ENCODE results near the gene MFSD12.
A peak's percentile ranks its signal among the peaks of the same experiment; 100 is the strongest.

Gene MFSD12

GRCh38 chr19:3557461-3558248 lies at the start of gene MFSD12:
Gene MFSD12, minus strand, starts transcription at chr19:3557586. Its CDS starts 183 bp downstream, at chr19:3557403.
- DNase-seq (ENCODE audit: low spot score) = peak; percentile 95

GRCh38 chr19:3606690-3607289 lies 49.4 kb upstream of the MFSD12 start, which contains the start of gene TBXA2R:
Gene TBXA2R, minus strand, starts transcription at chr19:3606875. Its CDS starts 6,241 bp downstream, at chr19:3600634.
- peak; percentile 36 for DNase-seq (ENCODE audit: low spot score)

DNA sequence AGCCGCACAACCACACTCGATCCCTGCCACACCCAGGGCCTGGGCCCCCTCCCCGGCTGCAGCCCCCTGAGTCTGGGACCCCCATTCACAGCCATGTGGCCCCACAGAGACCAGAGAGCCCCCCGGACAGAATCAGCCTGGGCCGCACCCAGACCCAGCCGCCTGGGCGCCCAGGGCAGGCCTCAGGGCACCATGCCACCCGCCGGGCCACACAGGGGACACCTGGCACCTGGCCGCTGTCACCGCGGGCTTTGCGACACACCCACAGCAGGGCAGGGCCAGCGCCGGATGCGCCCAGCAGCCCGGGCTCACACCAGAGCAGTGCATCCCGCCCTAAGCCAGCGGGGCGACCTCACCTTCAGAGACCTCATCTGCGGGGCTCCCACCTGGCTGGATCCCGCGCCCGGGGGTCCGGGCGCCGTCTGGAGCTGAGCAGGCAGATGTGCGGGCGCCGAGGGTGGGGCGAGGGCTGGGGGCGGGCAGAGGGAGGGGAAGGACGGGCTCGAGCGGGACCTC lies 48.8 kb upstream of the MFSD12 start:
- no peak for DNase-seq (ENCODE audit: low spot score)

DNA sequence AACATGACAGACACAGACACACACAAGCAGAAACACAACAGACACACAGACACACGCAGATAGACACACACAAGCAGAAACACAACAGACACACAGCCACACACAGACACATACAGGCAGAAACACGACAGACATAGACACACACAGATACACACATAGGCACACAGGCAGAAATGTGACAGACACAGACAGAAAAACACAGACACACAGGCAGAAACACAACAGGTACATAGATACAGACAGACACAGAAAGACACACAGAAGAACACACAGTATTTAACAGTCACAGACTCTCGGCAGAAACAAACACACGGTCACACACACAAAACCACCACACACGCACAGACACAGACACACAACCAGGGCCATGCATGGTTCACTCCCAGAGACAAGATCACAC lies 48.4 kb upstream of the MFSD12 start:
- no peak for DNase-seq (ENCODE audit: low spot score)

DNA sequence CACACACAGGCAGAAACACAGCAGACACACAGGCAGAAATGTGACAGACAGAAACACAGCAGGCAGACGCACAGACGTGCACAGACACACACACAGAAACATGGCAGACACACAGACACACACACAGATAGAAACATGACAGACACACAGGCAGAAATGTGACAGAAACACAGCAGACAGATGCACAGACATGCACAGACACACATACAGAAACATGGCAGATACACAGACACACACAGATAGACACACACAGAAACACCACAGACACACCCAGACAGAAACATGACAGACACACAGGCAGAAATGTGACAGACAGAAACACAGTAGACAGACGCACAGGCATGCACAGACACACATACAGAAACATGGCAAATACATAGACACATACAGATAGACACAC lies 48.0 kb upstream of the MFSD12 start:
- no peak for DNase-seq (ENCODE audit: low spot score)

GRCh38 chr19:3604987-3605343 lies 47.6 kb upstream of the MFSD12 start:
- DNase-seq (ENCODE audit: low spot score) = no peak

- no peak for DNase-seq (ENCODE audit: low spot score)
Measured at GRCh38 chr19:3604227-3604986, 47.0 kb upstream of the MFSD12 start.

DNA sequence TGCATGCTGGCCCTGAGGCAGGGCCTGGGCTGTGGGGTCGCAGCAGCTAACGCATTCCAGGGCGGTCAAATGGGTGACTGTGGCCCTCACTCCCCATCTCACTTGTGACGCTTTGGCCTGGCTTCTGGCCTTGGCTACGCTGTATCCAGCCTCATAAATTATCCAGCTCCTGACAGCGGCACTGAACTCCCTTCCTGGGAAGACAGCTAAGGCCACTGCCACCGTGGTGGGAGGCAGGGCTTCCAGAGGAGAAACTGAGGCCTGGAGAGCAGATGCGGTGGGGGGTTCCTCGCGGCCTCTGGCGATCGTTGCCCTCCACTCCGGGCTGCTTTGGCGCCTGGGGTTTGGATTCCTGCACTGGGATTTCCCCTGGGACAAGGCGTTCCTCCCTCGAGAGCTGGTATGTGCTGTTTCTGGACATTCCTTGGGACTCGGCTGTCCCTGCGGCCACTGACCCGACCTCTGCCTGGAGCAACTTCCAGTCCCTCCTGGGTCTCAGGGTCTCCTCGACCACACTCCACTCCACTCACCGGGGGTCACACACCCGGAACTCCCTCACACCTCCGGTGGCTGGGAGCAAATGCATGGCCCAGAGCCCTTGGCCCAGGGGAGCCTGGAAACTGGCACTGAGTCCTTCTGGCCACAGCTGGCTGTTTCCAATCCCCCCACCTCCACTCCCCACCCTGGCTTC lies 45.9 kb upstream of the MFSD12 start:
- DNase-seq (ENCODE audit: low spot score) = no peak

GRCh38 chr19:3601021-3601420 lies 43.6 kb upstream of the MFSD12 start:
- no peak for DNase-seq (ENCODE audit: low spot score)

DNA sequence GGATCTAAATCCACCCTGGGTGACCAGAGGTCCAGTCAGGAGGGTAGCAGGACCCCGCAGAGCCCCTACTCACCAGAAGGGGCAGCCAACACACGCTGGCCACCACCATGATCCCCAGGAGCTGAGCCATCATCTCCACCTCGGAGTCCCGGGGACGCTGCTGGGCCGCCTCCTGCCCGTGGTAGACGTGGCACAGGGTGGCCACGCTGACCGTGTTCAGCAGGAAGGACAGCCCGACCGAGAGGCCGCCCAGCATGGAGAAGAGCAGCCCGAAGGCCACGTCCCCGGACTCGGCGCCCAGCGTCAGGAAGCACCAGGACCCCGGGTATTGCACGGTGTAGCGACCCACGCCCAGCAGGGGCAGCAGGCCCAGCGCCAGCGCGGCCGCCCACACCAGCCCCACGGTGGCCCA lies 42.4 kb upstream of the MFSD12 start:
- DNase-seq (ENCODE audit: low spot score) = no peak

DNA sequence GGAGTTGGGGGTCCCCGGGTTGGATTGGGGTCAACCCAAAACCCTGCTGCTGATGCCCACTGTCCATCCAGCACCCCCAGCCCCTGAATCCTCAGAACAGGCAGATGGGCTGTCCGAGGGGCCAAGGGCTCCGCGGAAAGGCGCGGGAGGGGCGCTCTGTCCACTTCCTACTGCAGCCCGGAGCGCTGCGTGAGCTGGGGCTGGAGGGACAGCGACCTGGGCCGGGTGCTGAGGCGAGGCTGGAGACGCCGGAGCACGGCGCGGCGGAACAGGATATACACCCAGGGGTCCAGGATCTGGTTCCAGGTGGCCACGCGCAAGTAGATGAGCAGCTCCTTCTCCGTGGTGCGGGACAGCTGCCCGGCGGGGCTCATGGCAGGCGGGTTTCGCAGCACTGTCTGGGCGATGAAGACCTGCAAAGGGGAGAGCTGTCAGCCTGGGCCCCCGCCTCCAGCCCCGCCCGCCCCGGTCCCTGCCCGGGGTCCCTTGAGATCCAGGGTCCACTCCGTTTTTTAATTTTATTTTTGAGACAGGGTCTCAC lies 38.2 kb upstream of the MFSD12 start:
- no peak for DNase-seq (ENCODE audit: low spot score)

- no peak for DNase-seq (ENCODE audit: low spot score)
Measured at GRCh38 chr19:3593156-3593555, 35.8 kb upstream of the MFSD12 start.

- no peak for DNase-seq (ENCODE audit: low spot score)
Measured at GRCh38 chr19:3591876-3592613, 34.7 kb upstream of the MFSD12 start.

GRCh38 chr19:3590991-3591659 lies 33.7 kb upstream of the MFSD12 start:
- no peak for DNase-seq (ENCODE audit: low spot score)

GRCh38 chr19:3589949-3590348 lies 32.6 kb upstream of the MFSD12 start:
- no peak for DNase-seq (ENCODE audit: low spot score)

- no peak for DNase-seq (ENCODE audit: low spot score)
Measured at GRCh38 chr19:3589439-3589838, 32.1 kb upstream of the MFSD12 start.

DNA sequence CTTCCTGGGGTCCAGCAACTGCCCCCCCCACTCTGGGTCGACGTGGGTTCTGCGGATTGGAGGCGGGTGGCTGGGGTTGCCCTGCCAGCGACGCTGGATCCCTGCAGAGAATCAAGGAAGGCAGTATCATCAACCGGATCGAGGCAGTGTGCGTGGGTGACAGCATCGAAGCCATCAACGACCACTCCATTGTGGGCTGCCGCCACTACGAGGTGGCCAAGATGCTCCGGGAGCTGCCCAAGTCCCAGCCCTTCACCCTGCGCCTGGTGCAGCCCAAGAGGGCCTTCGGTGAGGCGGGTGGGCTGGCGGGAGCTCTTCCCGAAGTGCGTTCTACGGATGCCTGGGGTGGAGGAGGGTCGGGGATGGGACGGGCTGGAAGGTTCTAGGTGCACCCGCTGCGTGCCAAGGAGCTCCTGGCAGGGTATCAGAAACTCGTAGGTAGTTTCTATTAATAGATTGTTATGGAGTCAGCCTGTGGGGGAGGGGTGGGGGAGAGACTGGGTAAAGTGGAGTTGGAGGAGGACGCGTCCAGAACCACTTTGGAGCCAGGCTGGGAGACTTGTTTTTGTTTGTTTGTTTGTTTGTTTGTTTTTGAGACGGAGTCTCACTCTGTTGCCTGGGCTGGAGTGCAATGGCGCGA lies 29.4 kb upstream of the MFSD12 start:
- DNase-seq (ENCODE audit: low spot score) = no peak

DNA sequence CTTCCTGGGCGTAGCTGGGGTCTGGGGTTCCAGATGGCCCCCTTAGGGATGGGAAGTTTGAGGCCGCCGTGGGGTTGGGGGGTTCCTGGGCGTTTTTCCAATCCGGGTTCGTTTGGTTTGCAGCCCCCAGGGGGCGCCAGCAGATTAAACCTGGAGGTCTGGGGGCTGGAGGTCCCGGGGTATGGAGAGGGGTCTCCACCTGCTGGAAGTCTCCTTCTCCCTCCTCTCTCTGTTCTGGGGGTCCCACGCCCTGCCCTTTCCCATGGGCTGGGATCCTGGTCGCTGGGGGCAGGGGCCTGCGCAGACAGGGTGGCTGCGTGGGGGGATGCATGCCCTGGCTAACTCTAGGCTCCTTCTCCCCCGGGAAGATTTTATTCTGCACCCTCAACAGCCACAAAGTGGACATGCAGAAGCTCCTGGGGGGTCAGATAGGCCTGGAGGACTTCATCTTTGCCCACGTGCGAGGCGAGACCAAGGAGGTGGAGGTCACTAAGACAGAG lies 28.8 kb upstream of the MFSD12 start:
- no peak for DNase-seq (ENCODE audit: low spot score)

DNA sequence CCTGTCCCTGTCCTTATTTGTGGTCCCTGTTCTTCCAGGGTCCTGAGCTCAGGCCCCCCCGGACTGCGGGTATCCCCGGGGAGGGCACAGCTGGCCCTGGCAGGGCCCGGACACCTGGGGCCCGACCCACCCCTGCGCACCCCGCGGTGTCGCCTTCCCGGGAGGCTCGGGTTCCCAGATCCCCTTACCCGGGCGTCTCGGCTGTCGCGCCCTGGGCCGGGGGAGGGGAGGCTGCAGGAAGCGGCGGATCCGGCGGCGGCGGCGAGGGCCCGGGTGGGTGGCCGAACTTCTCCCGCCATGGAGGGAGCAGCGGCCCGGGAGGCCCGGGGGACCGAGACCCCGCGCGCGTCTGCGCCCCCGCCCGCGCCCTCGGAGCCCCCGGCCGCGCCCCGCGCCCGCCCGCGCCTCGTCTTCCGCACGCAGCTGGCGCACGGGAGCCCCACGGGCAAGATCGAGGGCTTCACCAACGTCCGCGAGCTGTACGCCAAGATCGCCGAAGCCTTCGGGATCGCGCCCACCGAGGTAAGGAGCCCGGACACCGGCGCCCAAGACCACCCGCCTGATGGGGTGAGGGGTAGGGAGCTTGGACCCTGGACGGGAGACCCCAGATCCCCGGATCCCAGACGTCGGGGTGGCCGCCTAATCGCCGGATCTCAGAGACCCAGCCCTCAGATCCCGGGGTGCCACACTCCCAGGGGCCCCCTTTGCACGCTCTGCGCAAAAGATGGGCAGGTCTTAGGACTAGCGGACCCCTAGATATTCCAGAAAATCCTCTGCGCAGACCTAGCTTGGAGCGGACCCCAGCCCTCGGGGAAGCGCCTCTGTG lies 28.1 kb upstream of the MFSD12 start, which contains the start of gene GIPC3:
Gene GIPC3, plus strand, starts transcription at position 178 of the 826 bp plus-strand sequence. Its CDS starts 120 bp downstream, at position 298.
- no peak for DNase-seq (ENCODE audit: low spot score)

Data from Ammon's horn (tissue), 1 donor.